ENCODE results near the gene PEAK1. TPM values are rescaled to one million over a fixed set of nuclear protein-coding genes. Genes with fewer than 3 reads are reported as not detected.

The PEAK1 gene
- total RNA-seq, 1 experiment from 2014 or later, result 21.2 TPM

DNA sequence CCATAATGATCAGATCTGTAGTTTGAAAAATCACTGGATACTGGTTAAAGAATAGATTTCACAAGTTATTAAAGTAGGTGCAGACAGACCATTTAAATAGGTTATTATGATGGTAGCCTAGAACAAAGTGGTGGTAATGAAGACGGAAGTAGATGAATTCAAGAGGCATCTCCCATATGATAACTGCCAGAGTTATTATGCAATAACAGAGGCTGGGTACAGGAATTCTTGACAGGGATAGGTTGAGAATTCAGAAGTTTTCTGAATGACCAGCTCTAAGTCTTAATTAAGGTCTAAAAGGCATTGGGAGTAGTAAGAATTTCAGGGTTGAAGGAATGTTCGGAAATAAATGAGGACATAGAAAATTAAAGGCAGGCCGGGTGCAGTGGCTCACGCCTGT, 108.9 kb downstream of the PEAK1 start:
- H2BK5ac ChIP-seq (ENCODE audit: insufficient read length, low read length), result no peak overlapping the region
- H3T11ph ChIP-seq (ENCODE audit: low read length), result no peak overlapping the region
- no peak overlapping the region for H3K14ac ChIP-seq (ENCODE audit: insufficient read depth, low read length)
- H3K4me2 ChIP-seq (ENCODE audit: insufficient read depth, insufficient read length, low read length), result no peak overlapping the region
- H3K27me3 Mint-ChIP-seq (ENCODE audit: low read depth), result no peaks in the 10 kb centered on the region
- H3K79me1 ChIP-seq (ENCODE audit: insufficient read depth, low read depth, low read length, poor library complexity, severe bottlenecking), result no peaks in the 10 kb centered on the region
- no peaks in the 10 kb centered on the region for H3K36me3 Mint-ChIP-seq (ENCODE audit: insufficient read depth in 1 of 3, low read depth in 3 of 3)
- H2BK12ac ChIP-seq (ENCODE audit: insufficient read length, low read depth, low read length), result no peak overlapping the region
- H3K4me1 Mint-ChIP-seq, result peaks cover 14 to 18% of the 10 kb centered on the region in 2 experiments
- H4K20me1 ChIP-seq (ENCODE audit: control insufficient read depth, insufficient read depth, insufficient read length), result no peaks in the 10 kb centered on the region
- no peak overlapping the region for H4K8ac ChIP-seq (replicated peaks; ENCODE audit: insufficient read length, low read depth, low read length)
- H2BK120ac ChIP-seq (ENCODE audit: low read depth, low read length, poor library complexity, severe bottlenecking), result no peak overlapping the region
- no peaks in the 10 kb centered on the region for H3K9me3 ChIP-seq (ENCODE audit: control insufficient read depth, low read depth, low read length)
- H3K4ac ChIP-seq (ENCODE audit: low read depth, low read length), result no peak overlapping the region
- H3K27me3 ChIP-seq (ENCODE audit: insufficient read depth, low read length), result no peaks in the 10 kb centered on the region
- H3K27ac Mint-ChIP-seq, result no peak overlapping the region
- H4K5ac ChIP-seq (ENCODE audit: insufficient read length, low read depth, low read length), result no peak overlapping the region
- H3K79me2 ChIP-seq (ENCODE audit: insufficient read depth, low read length), result no peaks in the 10 kb centered on the region
- H2BK15ac ChIP-seq (ENCODE audit: low read depth, low read length), result no peak overlapping the region
- no peak overlapping the region for H3K18ac ChIP-seq (ENCODE audit: insufficient read length, low read depth, low read length)
- H3K23ac ChIP-seq (ENCODE audit: insufficient read length, low read depth, low read length), result no peak overlapping the region
- no peak for DNase-seq
- H3K9ac ChIP-seq (ENCODE audit: extremely low read depth, insufficient read length, low read length), result no peak overlapping the region
- no peak overlapping the region for H3K56ac ChIP-seq (ENCODE audit: insufficient read length, low read depth, low read length)
- no peak overlapping the region for H4K91ac ChIP-seq (ENCODE audit: insufficient read length, low read depth, low read length)
- no peak overlapping the region for H2BK20ac ChIP-seq (ENCODE audit: low read depth, low read length, poor library complexity, severe bottlenecking)
- no peak overlapping the region for H3K4me3 Mint-ChIP-seq
- no peak overlapping the region for H3K27ac ChIP-seq (ENCODE audit: insufficient read length, low read depth, low read length)
- no peak overlapping the region for H2AK5ac ChIP-seq (ENCODE audit: insufficient read length, low read length)
- H3K23me2 ChIP-seq (ENCODE audit: insufficient read length, low read depth, low read length, poor library complexity, severe bottlenecking), result no peaks in the 10 kb centered on the region
- no peaks in the 10 kb centered on the region for H3K9me3 Mint-ChIP-seq
- no CpG with 5 or more reads among the region's 4 CpGs for WGBS (ENCODE audit: extremely low coverage, insufficient read length, low lambda C conversion rate)
- TF ChIP-seq, protein P1, sequence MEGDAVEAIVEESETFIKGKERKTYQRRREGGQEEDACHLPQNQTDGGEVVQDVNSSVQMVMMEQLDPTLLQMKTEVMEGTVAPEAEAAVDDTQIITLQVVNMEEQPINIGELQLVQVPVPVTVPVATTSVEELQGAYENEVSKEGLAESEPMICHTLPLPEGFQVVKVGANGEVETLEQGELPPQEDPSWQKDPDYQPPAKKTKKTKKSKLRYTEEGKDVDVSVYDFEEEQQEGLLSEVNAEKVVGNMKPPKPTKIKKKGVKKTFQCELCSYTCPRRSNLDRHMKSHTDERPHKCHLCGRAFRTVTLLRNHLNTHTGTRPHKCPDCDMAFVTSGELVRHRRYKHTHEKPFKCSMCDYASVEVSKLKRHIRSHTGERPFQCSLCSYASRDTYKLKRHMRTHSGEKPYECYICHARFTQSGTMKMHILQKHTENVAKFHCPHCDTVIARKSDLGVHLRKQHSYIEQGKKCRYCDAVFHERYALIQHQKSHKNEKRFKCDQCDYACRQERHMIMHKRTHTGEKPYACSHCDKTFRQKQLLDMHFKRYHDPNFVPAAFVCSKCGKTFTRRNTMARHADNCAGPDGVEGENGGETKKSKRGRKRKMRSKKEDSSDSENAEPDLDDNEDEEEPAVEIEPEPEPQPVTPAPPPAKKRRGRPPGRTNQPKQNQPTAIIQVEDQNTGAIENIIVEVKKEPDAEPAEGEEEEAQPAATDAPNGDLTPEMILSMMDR (conservative IDR thresholded peaks at IDR 0.05), result no peak
- H3K4me1 ChIP-seq (ENCODE audit: insufficient read depth, low read length), result peaks cover 5% of the 10 kb centered on the region; the same call in 1 of the 2 replicates
- H2AFZ ChIP-seq (ENCODE audit: low read length), result no peak overlapping the region

Data from H9 (cell line).